ENCODE results near the gene ARMC5. TPM values are rescaled to one million over a fixed set of nuclear protein-coding genes. Genes with fewer than 3 reads are reported as not detected.

Gene ARMC5
- total and polyA plus RNA-seq, 10 of the 15 experiments (the other 5 are each of a cell fraction or from before 2014, with no cell fraction given): 0.06 to 13.2 (median 5.6) TPM

DNA sequence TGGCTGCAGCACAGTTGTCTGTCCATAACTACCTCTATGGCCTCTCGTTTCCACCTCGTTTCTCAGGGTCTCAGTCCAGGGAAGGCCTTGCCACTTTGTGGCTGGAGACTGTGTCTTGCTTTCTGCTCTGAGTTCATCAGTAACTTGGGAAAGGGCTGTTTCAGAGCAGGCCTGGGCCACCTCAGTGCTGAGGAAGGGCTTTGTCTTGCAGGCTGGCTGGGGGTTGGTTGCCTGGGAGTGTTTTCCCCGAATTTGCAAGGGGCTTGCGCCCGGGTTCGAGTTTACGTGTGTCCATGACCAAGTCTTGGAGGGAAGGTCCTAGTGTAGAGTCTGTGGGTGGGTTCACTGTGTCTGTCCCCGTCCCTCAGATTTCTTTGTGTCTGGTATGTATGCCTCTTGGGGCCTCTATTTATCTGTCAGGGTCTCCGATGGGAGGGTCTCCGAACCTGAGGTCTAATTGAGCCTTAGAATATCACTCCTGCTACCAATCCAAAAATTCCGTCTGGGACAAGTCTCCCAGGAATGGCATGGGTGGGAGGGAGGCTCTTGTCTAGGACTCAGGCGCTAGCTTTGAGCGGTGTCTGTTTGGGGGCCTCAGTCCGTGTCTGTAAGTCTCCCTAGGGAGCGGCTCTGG lies 12.1 kb downstream of the ARMC5 start:
- RAD21 ChIA-PET (ENCODE audit: unreplicated experiment): no interaction called here
- 57% methylated on average over 15 of the region's 15 CpGs for WGBS (ENCODE audit: insufficient coverage, insufficient replicate concordance, low lambda C conversion rate, missing lambda C conversion rate)
- TF ChIP-seq, protein P1, sequence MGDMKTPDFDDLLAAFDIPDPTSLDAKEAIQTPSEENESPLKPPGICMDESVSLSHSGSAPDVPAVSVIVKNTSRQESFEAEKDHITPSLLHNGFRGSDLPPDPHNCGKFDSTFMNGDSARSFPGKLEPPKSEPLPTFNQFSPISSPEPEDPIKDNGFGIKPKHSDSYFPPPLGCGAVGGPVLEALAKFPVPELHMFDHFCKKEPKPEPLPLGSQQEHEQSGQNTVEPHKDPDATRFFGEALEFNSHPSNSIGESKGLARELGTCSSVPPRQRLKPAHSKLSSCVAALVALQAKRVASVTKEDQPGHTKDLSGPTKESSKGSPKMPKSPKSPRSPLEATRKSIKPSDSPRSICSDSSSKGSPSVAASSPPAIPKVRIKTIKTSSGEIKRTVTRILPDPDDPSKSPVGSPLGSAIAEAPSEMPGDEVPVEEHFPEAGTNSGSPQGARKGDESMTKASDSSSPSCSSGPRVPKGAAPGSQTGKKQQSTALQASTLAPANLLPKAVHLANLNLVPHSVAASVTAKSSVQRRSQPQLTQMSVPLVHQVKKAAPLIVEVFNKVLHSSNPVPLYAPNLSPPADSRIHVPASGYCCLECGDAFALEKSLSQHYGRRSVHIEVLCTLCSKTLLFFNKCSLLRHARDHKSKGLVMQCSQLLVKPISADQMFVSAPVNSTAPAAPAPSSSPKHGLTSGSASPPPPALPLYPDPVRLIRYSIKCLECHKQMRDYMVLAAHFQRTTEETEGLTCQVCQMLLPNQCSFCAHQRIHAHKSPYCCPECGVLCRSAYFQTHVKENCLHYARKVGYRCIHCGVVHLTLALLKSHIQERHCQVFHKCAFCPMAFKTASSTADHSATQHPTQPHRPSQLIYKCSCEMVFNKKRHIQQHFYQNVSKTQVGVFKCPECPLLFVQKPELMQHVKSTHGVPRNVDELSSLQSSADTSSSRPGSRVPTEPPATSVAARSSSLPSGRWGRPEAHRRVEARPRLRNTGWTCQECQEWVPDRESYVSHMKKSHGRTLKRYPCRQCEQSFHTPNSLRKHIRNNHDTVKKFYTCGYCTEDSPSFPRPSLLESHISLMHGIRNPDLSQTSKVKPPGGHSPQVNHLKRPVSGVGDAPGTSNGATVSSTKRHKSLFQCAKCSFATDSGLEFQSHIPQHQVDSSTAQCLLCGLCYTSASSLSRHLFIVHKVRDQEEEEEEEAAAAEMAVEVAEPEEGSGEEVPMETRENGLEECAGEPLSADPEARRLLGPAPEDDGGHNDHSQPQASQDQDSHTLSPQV (IDR thresholded peaks at IDR 0.05): no peak
- TF ChIP-seq RBBP5 (conservative IDR thresholded peaks at IDR 0.05) (no peak), MTA3 (IDR thresholded peaks at IDR 0.05; ENCODE audit: borderline replicate concordance, low read length) (no peak), MEF2A (IDR thresholded peaks at IDR 0.05; ENCODE audit: insufficient read depth, low read depth, low read length) (no peak), CBX5 (IDR thresholded peaks at IDR 0.05; ENCODE audit: low read depth) (no peak), BHLHE40 (IDR thresholded peaks at IDR 0.05; ENCODE audit: borderline replicate concordance in 1 of 2, low read depth in 2 of 2, low read length in 1 of 2) (no peak), BCL3 (IDR thresholded peaks at IDR 0.05; ENCODE audit: borderline replicate concordance, insufficient read depth, low read depth, low read length, poor library complexity, severe bottlenecking) (no peak), RELA (IDR thresholded peaks at IDR 0.05; ENCODE audit: borderline replicate concordance, partially characterized antibody) (no peak), ATF7 (IDR thresholded peaks at IDR 0.05; ENCODE audit: low read depth) (no peak), RB1 (IDR thresholded peaks at IDR 0.05; ENCODE audit: borderline replicate concordance) (no peak)
- TF ChIP-seq, protein P2, sequence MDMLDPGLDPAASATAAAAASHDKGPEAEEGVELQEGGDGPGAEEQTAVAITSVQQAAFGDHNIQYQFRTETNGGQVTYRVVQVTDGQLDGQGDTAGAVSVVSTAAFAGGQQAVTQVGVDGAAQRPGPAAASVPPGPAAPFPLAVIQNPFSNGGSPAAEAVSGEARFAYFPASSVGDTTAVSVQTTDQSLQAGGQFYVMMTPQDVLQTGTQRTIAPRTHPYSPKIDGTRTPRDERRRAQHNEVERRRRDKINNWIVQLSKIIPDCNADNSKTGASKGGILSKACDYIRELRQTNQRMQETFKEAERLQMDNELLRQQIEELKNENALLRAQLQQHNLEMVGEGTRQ (IDR thresholded peaks at IDR 0.05; ENCODE audit: borderline replicate concordance, low read depth, low read length): no peak
- DNase-seq (ENCODE audit: low read depth, low spot score) (no peak), ATAC-seq (no peak), FAIRE-seq (no peak)
- intact Hi-C loops (cut with micrococcal nuclease; ENCODE audit: unreplicated experiment): no loop called here
- SMC1A ChIA-PET (ENCODE audit: uncharacterized antibody, unreplicated experiment): no interaction called here
- POLR2A ChIA-PET: no interaction called here
- Histone ChIP-seq H3K36me3 (ENCODE audit: control insufficient read depth in 2 of 2, insufficient read depth in 2 of 2, low read length in 1 of 2) (no peaks in the 10 kb centered on the region; a peak in 1 of 4 replicates), H3K4me3 (no peak overlapping the region), H3K4me2 (ENCODE audit: control insufficient read depth, insufficient read depth) (no peak overlapping the region), H3K9me3 (replicated peaks; ENCODE audit: control insufficient read depth, insufficient read depth, low read length) (no peaks in the 10 kb centered on the region), H3K79me2 (ENCODE audit: control insufficient read depth, insufficient read depth, low read length) (no peaks in the 10 kb centered on the region), H3K27ac (ENCODE audit: control insufficient read depth, insufficient read depth) (no peak overlapping the region), H2AFZ (ENCODE audit: control insufficient read depth, low read depth, low read length) (no peak overlapping the region), H3K9ac (ENCODE audit: control insufficient read depth, insufficient read depth, low read length) (no peak overlapping the region), H3K27me3 (replicated peaks in 1 of 2; ENCODE audit: control insufficient read depth in 2 of 2, insufficient read depth in 2 of 2, low read length in 1 of 2) (peaks cover 0 to 5% of the 10 kb centered on the region in 2 experiments; a peak in 3 of 4 replicates), H4K20me1 (ENCODE audit: control insufficient read depth, insufficient read depth) (no peaks in the 10 kb centered on the region), H3K4me1 (ENCODE audit: control insufficient read depth, insufficient read depth, low read length) (peaks cover 4% of the 10 kb centered on the region; the same call in 1 of the 2 replicates)
- in situ Hi-C loops (cut with MboI): no loop called here
- CTCF ChIA-PET: interaction anchor here (0.6 to 1.8 kb wide), 3 partner anchors 11 to 389 kb away, joined by 3 to 6 read pairs (median 3); no protein-coding TSS in a partner anchor
- no TSS peak for BruUV-seq (replicated peaks)

Measured in GM12878 (cell line).